GM19438 (cell line): ENCODE data around the gene ZBTB34.
A peak's percentile ranks its signal among the peaks of the same experiment; 100 is the strongest.

Experiments used
- ATAC-seq: cut with Tn5 transposase; IDR thresholded peaks from one replicate; pipeline ENCODE4 v1.9.1; 2021; ENCODE audit warnings: low read depth; ENCODE audit not compliant: unreplicated experiment

The ZBTB34 gene

DNA sequence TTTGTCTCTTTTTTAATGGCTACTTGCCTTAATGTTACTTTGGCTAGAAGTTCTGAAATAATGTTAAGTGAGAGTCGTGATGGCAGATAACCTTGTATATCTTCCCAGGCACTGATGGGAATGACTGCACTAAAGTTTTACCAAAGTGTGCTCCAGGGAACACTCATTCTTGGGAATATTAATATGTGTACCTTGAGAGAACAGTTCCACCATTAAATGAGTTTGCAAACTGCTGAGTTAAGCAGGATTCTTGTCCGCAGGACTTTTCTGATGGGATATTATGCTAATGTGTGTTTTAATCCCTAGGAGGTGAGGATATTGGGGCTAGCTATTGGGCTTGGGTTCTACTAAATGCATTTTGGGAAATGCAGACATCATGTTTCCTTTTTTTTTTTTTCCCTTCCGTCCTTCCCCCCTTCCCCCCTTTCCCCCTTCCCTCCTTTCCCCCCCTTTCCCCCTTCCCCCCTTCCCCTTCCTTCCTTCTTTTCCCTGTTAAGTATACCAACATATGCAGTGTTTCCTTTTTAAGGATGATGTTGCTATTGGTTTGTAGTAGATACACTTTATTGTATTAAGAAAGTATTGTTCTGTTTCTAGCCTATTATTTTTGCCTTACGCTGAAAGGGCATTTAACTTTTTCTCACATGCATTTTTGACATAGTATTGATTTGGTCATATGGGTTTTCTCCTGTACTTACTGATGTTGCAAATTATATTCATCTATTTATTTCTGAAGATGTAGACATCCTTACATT is 15.5 kb downstream of the ZBTB34 start:
- no peak for ATAC-seq

DNA sequence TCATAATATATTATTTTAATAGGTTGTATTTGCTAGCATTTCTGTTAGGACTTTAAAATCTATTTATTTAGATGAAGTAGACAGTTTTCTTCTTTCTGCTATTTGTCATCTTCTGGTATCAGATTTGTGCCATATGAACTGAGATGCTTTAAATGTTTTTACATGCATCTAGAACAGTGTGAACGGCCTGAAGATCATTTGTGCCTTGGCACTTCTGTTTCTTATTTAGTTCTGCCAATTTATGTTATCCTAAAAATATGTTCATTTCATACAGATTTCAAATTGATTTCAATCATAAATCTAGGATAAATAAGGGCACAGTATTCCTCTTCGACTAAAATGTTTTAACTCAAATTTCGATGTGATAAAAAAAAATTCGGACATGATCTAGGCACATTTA is 16.1 kb downstream of the ZBTB34 start:
- no peak for ATAC-seq

DNA sequence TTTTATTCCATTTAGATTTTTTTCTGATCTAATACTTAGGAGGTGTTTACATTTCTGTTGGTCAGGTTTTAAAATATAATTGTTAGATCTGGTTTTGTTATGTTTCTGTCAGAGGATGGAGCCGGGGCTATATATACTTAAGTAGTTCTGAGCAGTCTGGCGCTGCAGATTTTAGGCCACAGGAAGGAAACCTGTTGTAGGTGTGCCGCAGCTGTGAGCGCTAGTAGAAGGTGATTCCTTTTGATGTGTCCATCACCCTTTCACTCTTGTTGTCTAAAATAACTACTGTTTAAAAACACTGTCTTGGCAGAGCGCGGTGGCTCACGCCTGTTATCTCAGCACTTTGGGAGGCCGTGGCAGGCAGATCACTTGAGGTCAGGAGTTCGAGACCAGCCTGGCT is 17.0 kb downstream of the ZBTB34 start:
- no peak for ATAC-seq

DNA sequence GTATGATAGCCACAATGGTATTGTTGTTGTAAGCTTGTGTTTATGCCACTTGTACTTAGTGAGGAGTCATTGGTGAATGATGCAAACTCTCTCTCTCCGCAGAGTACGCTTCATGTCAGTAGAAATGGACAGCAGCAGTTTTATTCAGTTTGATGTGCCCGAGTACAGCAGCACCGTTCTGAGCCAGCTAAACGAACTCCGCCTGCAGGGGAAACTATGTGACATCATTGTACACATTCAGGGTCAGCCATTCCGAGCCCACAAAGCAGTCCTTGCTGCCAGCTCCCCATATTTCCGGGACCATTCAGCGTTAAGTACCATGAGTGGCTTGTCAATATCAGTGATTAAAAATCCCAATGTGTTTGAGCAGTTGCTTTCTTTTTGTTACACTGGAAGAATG is 18.8 kb downstream of the ZBTB34 start:
- ATAC-seq: no peak

DNA sequence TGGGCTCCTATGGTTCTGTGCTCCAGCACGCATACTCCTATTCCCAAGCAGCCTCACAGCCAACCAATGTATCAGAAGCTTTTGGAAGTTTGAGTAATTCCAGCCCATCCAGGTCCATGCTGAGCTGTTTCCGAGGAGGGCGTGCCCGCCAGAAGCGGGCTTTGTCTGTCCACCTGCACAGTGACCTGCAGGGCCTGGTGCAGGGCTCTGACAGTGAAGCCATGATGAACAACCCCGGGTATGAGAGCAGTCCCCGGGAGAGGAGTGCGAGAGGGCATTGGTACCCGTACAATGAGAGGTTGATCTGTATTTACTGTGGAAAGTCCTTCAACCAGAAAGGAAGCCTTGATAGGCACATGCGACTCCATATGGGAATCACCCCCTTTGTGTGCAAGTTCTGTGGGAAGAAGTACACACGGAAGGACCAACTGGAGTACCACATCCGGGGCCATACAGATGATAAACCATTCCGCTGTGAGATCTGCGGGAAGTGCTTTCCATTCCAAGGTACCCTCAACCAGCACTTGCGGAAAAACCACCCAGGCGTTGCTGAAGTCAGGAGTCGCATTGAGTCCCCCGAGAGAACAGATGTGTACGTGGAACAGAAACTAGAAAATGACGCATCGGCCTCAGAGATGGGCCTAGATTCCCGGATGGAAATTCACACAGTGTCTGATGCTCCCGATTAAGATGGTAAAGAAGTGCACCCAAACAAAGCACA is 19.9 kb downstream of the ZBTB34 start:
- no peak for ATAC-seq

DNA sequence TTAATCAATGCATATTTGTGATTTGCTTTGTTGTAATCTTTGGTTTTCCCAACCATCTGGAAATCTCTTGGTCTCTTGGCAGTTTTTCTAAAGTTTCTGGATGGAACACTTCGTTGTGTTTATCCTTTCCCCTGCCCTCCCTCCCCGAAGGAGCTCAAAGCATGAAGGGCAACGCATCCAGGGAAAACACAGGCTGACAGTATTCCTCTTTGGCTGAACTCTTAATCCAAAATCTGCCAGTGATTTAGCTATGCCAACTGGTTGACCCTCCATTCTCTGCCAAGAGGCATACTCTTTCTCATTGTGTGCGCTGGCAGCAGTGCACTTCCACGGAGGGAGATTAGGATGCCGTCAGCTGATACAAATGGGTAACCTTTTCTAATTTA is 20.5 kb downstream of the ZBTB34 start:
- no peak for ATAC-seq

DNA sequence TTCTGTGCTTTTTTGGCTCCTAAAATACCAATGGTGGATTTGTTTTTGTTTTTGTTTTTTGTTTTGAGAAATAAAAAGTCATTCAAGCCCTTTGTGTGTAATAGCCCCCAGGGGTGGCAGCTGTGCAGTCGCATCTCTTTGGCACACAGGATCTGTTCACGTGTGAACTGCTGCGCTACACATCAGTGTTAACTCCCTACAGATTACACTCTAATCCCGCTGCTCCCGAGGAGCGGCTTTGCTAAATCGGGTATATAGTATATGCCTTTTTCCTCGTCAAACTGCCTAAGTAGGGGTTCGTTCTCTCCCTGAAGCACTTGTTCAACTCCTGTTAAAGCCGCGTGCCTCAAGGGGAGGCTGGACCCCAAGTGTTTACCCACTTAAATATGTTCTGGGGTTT is 22.3 kb downstream of the ZBTB34 start:
- ATAC-seq: no peak

DNA sequence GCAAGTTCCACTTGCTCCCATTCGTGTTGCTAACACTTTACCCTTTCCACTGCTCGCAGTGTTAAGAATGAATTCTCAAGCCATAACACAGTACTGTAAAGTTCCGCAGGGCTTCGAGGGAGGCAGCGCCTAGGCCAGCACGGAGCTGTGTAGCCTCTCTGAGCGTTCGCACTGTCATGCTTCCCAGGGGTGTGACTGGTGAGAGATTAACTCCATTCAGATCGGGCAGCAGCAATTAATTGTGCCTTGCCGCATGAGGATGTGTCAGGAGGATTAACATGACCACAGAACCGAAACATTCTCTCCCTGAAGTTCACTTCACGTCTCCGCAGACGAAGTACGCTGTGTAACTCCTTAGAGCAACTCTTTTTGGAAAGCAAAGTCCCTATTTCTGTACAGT is 23.2 kb downstream of the ZBTB34 start:
- no peak for ATAC-seq

DNA sequence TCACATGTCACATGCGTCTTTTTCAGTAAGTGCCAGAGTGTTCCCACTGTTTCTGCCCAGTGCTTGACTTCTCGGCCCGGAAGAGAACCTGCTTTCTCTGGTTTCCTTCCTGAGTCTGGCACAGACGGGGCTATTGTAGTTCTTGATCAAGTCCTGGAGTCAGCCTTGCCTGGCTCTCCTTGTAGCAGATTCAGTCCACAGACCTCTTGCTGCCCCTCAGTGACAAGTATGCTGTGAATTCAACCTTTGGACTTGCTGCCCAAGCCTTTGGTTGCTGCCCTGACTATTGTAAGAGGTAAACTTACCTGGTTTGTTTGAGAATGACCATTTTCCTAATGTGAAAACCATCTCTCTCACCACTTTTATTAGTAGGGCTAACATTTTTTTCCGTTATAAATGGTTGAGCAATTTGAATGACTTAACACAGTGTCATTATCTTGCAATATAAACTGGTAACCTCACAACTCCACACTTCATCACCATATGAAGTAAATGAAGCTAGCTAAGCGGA is 24.7 kb downstream of the ZBTB34 start:
- ATAC-seq: no peak

DNA sequence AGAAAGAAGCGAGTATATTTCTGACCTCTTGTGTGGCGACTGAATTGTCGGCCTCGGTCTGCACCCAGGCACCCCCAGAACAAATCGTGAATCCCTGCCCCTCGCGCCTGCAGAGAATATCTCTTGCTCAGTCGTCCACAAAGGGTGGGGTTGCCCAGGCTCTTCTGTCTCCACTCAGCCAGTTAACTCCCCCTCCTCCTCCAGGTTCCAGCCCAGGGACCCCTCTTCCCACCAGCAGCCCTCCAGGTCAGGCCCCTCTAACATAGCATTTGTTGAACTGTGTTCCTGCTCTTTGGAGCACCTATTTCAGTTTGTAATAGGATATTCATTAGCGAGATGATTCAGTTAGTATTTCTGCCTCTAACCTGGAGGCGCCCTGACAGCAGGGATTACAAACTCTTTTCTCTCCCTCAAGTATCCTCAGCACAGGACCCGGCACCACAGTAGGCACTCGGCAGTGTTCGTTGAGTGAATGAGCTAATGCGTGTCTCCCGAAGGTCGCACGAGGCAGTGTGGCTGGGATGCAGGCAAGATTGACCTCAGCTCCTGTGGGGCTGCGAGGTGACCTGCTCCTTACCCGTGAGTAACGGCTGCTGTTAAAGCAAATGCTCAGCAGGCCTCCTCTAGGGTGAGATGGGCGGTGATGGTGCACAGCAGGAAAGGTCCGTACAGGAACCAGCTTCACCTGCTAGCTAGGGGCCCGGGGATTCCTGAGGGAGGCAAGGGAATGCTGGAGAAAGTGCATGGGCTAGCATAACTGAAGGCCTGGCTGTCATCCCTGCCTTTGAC is 25.8 kb downstream of the ZBTB34 start:
- ATAC-seq: no peak

DNA sequence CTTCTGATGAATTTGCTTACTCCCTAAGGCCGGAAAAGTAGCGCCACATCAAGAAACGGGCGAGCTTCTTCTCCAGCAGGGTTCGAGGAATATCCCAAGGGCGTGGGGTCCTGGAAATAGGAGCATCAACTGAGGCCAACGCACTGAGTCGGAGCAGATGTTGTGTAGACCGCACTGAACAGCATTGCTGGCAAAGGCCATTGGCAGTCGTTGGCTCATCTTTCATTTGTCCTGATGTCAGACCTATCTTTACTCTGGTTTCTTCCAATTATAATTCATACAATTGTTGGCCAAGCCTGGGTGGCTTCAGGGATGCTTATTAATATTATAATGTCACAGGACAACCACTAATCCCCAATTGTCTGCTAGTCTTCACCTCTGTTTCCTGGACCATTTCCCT is 26.5 kb downstream of the ZBTB34 start:
- no peak for ATAC-seq

DNA sequence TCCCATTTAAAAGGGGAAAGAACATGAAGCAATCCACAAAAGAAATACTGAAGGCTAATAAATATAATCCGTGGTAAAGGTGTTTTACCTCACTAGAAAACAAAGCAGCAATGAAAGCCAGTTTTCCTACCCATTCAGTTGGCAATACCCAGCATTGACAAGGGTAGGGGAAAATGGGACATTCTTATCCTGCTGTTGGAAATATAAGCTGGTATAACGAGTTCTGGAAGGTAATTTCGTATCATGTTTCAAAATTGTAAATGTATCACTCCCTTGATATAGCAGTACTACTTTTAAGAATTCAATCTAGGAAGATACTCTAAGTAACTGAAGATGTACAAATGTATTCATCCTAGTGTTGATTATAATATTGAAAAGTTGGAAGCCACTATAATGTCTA is 31.2 kb downstream of the ZBTB34 start:
- no peak for ATAC-seq

DNA sequence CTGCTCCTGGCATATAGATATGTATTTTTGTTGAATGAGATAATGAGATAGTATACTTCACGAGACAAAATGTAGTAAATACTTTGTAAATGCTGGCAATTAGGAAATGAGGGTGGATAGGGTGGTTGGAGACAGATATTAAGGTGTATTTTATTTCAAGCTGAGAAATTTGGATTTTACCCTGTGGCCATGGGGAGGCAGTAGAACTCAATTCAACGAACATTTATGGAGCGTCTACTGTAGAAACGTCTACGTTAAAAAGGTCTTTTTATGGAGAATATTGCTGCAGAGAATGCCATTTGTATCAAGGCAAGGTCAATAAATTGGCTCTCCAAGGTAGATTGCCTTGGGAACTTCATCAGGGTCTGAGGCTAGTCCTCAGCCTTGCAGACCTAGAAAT is 32.6 kb downstream of the ZBTB34 start:
- ATAC-seq: no peak

DNA sequence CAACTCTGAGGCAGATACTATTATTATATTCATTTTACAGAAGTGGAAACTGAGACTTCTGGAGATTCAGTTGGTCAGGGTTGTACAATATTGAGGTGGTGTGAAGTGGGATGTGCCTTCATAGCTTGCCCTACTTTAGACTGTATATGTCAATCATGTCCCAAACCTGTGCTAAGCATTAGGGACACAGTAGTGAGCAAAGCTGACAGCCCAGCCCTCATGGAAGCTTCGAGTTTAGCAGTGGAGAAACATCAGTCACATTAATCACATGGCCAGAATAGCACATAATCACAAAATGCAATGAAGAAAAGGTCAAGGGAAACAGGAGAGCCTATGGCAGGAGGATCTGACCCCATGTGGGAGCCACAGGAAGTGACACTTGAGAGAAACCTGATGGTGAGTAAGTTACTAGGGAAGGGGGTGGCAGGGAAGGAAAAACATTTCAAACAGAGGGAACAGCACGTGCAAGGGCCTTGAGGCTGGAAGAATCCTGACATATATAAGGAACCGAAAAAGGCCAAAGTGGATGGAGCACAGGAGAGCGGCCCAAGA is 33.7 kb downstream of the ZBTB34 start:
- no peak for ATAC-seq

DNA sequence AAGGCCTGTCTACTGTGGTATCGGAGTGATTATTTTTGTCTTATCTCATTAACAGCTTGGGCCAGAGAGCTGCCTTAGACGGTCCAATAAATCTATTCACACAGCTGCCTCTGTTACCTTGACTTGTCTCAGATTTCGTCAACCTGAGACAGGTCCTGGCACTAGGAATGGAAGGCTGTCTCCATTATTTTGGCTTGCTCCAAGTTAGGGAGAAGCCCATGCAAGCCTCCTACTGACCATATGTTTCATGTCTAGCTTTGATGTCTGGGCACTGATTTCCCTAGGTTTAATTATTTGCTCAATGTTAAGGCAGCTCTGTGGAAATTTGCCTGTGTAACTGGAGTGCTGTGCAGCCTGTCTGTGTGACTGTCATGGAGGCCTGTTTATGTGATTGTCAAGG is 41.8 kb downstream of the ZBTB34 start:
- no peak for ATAC-seq

DNA sequence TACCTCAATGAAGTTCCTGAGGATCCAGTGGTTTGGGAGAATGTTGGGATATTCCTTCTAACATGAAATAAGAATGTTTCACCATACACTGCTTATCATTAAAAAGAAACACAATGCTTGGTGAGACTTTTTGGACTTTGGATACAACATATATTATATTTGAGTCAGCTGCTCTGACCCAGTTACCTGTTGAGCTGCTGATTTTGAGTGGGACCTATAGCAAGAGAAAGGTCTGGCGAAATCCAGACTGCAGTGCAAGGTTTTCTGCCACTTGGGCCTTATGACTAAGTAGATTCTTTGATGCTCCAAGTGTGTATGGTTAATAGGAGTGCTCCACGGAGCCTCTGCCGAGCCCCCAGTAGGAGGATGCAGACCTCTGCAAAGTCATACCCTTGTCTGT is 44.1 kb downstream of the ZBTB34 start:
- no peak for ATAC-seq

DNA sequence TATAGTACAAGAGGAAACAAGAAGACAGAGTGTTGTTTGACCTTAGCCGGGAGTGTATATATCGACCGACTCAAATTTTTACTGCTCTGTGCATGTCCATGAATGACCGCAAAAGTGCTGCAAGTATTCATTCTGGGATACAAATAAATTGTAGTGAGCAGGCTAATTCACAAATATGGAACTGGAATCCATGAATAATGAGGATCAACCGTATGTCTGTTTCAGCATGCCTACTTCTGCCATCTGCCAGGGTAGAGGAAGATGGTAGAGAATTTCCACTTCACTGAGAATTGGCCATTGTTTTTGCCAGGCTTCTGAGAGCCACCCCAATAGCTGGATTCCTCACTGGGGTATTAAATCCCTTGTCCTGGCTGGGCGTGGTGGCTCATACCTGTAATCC is 45.7 kb downstream of the ZBTB34 start:
- no peak for ATAC-seq

DNA sequence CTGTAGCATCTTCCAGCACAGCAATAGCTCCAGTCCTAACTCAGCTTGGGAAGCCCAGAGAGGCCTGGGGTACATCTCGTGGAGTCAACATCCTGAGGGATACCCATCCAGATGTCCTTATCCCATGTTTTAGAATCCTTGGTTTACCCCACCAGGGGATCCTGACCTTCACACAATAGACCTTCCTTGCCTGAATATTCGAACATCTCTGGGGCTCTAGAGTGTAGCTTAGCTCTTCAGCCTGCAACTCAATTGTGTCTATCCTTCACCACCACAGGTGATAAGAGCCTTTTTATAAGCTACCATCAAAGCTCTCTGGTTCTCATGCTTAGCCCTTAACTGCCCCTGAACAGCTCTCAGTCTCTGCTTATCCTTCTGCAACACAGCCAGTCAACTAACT is 46.6 kb downstream of the ZBTB34 start:
- no peak for ATAC-seq

DNA sequence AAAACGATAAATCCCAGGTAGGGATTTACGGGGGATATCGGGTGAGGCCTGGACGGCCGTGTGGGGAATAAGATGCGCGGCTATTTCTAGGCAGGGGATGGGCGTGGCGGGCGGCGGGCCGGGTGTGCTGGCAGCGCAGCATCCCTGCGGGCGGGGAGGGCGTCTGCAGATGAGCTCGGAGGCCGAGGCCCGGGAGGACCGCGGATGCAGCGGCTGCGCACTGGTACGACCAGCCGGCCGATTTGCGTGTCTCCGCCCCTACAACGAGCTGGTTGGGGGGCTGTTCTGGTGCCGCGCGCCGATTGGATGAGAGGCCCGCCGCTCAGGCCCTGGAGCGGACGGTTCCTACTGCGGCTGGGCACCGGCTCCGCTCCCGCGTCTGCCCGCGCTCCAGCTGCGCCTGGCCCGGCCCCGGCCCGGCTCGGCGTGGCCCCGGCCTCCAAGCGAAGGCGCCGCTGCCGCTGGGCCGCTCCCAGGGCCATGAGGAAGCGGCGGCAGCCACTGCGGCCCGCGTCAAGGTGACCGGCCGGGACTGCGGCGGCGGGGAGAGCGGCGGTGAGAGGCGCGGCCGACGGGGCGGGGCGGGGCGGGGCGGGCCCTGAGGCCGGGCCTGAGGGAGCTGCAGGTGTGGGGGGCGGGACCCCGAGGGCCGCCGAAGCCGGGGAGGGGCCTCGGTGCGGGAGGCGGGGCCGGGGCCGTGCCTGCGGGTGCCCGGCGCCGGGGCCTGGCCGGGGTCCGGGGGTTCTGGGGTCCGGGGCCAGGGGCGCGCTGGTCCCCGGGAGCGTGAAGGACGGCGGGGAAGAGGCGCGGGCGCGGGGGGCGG is 54.2 kb downstream of the ZBTB34 start, which contains the start of gene RALGPS1:
RALGPS1 (plus strand) TSS at position 325 of the 823 bp plus-strand sequence. CDS start 47,508 bp downstream, outside the sequence.
- peak; percentile 99 for ATAC-seq

DNA sequence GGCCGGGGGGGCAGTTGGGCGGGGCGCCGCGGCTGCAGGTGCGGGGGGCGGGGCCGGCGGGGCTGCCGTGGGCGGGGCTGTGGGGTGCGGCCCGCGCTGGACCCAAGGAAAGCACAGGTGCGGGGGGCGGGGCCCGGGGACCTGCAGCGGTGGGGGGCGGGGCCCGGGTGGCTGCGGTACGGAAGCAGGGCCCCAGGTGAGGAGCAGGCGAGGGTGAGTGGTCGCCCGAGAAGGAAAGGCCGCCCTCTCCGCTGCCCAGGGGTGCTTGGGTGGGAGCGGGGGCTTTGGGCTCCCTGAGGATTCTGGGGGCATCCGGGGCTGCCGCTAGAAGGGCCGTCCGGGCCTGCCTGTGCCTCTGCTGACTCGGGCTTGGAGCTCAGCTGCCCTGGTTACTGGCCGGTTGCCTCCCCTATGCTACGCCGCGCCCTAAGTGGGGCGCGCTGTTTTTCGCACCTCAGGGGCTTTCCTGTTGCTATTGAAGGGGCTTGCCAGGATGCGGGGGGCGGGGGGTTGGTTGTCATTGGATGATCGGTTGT is 54.9 kb downstream of the ZBTB34 start:
- ATAC-seq: peak; percentile 2
